CD4-positive, alpha-beta T cell treated with Interleukin-4 for 1 hour (primary cell): ENCODE results near the gene ARSA.

Source experiments
- DNase-seq, 2 donors: peaks; one replicate each; pipeline ENCODE4 v3.0.0-alpha.2; 2020 to 2022

The ARSA gene

GRCh38 chr22:50602338-50602700 is 25.6 kb downstream of the ARSA start:
- DNase-seq = no peak

- DNase-seq = no peak
These were observed 26.1 kb downstream of the ARSA start for GRCh38 chr22:50601669-50602337.

GRCh38 chr22:50600967-50601668 is 26.8 kb downstream of the ARSA start:
- DNase-seq = no peak

GRCh38 chr22:50600538-50600937 is 27.4 kb downstream of the ARSA start, which contains the start of gene MAPK8IP2:
MAPK8IP2 (plus strand) TSS chr22:50600793; CDS start chr22:50600819, 26 bp downstream.
- DNase-seq = no peak

GRCh38 chr22:50599816-50600455 is 28.0 kb downstream of the ARSA start:
- peak; percentile 48 to 62 for DNase-seq

- no peak for DNase-seq
These were observed 30.9 kb downstream of the ARSA start for GRCh38 chr22:50597097-50597496.

- no peak for DNase-seq
These were observed 32.8 kb downstream of the ARSA start for GRCh38 chr22:50595189-50595588.

- no peak for DNase-seq
These were observed 40.5 kb downstream of the ARSA start for GRCh38 chr22:50587407-50587806.

GRCh38 chr22:50586416-50586815 is 41.5 kb downstream of the ARSA start:
- DNase-seq = no peak

- no peak for DNase-seq
These were observed 42.2 kb downstream of the ARSA start for GRCh38 chr22:50585781-50586180.

GRCh38 chr22:50585238-50585637 is 42.7 kb downstream of the ARSA start:
- no peak for DNase-seq

- DNase-seq = no peak
These were observed 43.6 kb downstream of the ARSA start for GRCh38 chr22:50584106-50585096.

GRCh38 chr22:50583294-50583861 is 44.6 kb downstream of the ARSA start:
- DNase-seq = no peak

- DNase-seq = peak; percentile 97 to 98
These were observed 45.3 kb downstream of the ARSA start, which contains the start of gene CHKB for GRCh38 chr22:50582493-50583293. CHKB (minus strand) TSS chr22:50582849; CDS start chr22:50582781, 68 bp downstream.

GRCh38 chr22:50581950-50582492 is 45.9 kb downstream of the ARSA start:
- DNase-seq = no peak

GRCh38 chr22:50581031-50581949 is 46.7 kb downstream of the ARSA start:
- DNase-seq = no peak

- no peak for DNase-seq
These were observed 48.2 kb downstream of the ARSA start for GRCh38 chr22:50579752-50580151.

GRCh38 chr22:50578776-50579310 is 49.1 kb downstream of the ARSA start:
- DNase-seq = no peak

GRCh38 chr22:50577987-50578775 is 49.8 kb downstream of the ARSA start, which contains the start of gene CPT1B:
CPT1B (minus strand) TSS chr22:50578427; CDS start chr22:50577915, 512 bp downstream.
- no peak for DNase-seq
